K562 (cell line): ENCODE data around the gene HARS1. TPM values are rescaled to one million over a fixed set of nuclear protein-coding genes. Genes with fewer than 3 reads are reported as not detected.
"Not testable (repeated sequence)": the region's sequence is repeated elsewhere in the genome, so short reads cannot be mapped to it uniquely, and the experiment has no call there.

Source experiments
- ATAC-seq: fragments of 200-7000 bp; cut with Tn5 transposase; 3 replicates; pipeline ENCODE4 v1.9.1; 2020; ENCODE audit warnings: moderate library complexity
- BruUV-seq: library from RNA; stranded (reverse); fragments of 400-500 nt; replicated peaks from 2 replicates; lab custom pipeline; 2021; lab: Mats Ljungman, UMichigan
- CTCF ChIA-PET: fragments of 300-600 bp; formaldehyde crosslinking; extraction: SDS; loops from one replicate; lab custom pipeline; 2021; ENCODE audit warnings: low intra/inter-chr PET ratio; lab: Yijun Ruan, JAX
- POLR2A ChIA-PET: fragments of 300-600, 350-650 bp; sonication (Branson Sonifier 250); formaldehyde crosslinking; extraction: SDS; loops from one replicate; lab custom pipeline; 2021; ENCODE audit warnings: antibody characterized with exemption, inconsistent platforms; lab: Yijun Ruan, JAX
- DNase-seq, 4 experiments: peaks; one replicate each; pipeline versions ENCODE4 v3.0.0 to v3.0.0-alpha.2; 2011 to 2018; ENCODE audit warnings: low spot score in 3 of 4, mixed read lengths in 3 of 4; ENCODE audit errors: extremely low read depth in 1 of 4
- FAIRE-seq: peaks from 2 replicates; lab custom pipeline; 2011; peaks lifted over from hg19 to GRCh38; lab: Jason Lieb, UNC
- H2AFZ ChIP-seq: 2 replicates; pipeline ENCODE4 v1.6.0; 2011; ENCODE audit warnings: low read depth, low read length, control low read depth, inconsistent platforms
- H3K27ac ChIP-seq: fragments of 200-600 bp; 3 replicates; pipeline ENCODE4 v1.8.0; 2011; ENCODE audit warnings: low read depth, mild to moderate bottlenecking, control low read depth, inconsistent platforms, low read length, moderate library complexity, mixed read lengths; ENCODE audit errors: extremely low read depth
- H3K27me3 ChIP-seq, 2 experiments: fragments of 300-600 bp in 1 of 2; 2 replicates in 1 of 2; 3 replicates in 1 of 2; pipeline versions ENCODE4 v1.6.0 to v1.8.0; 2011; ENCODE audit warnings: inconsistent platforms in 2 of 2, low read length in 2 of 2, mild to moderate bottlenecking in 1 of 2, mixed read lengths in 1 of 2, moderate library complexity in 1 of 2; ENCODE audit not compliant: control insufficient read depth in 2 of 2, insufficient read depth in 2 of 2
- H3K36me3 ChIP-seq: fragments of 300-600 bp; 3 replicates; pipeline ENCODE4 v1.8.0; 2011; ENCODE audit warnings: mild to moderate bottlenecking, low read length, inconsistent platforms; ENCODE audit not compliant: control insufficient read depth, insufficient read depth
- H3K4me1 ChIP-seq, 2 experiments: fragments of 200-600 bp in 1 of 2; replicated peaks in 1 of 2; 2 replicates in 1 of 2; 3 replicates in 1 of 2; pipeline versions ENCODE4 v1.5.1 to v1.8.0; 2011; ENCODE audit warnings: inconsistent platforms in 2 of 2, low read length in 2 of 2, mild to moderate bottlenecking in 1 of 2, mixed read lengths in 1 of 2, moderate library complexity in 1 of 2; ENCODE audit not compliant: control insufficient read depth in 2 of 2, insufficient read depth in 2 of 2
- H3K4me2 ChIP-seq: 2 replicates; pipeline ENCODE4 v1.6.1; 2011; ENCODE audit warnings: low read length, control low read depth, inconsistent platforms, mixed read lengths; ENCODE audit not compliant: insufficient read depth
- H3K4me3 ChIP-seq: fragments of 200-600 bp; sonication (generic), shearing (Covaris generic); 2 replicates; pipeline ENCODE4 v1.5.1; 2016; ENCODE audit warnings: control low read depth, inconsistent platforms
- H3K79me2 ChIP-seq: fragments of 200-600 bp; 3 replicates; pipeline ENCODE4 v1.8.0; 2011; ENCODE audit warnings: low read length, inconsistent platforms; ENCODE audit not compliant: control insufficient read depth, insufficient read depth
- H3K9ac ChIP-seq, 2 experiments: 2 replicates each; pipeline versions ENCODE4 v1.6.0 to v1.6.1; 2011; ENCODE audit warnings: low read depth in 2 of 2, low read length in 2 of 2, control low read depth in 1 of 2, inconsistent platforms in 1 of 2, mild to moderate bottlenecking in 1 of 2, mixed read lengths in 1 of 2; ENCODE audit not compliant: insufficient read depth in 1 of 2
- H3K9me1 ChIP-seq: one replicate; pipeline ENCODE4 v1.6.0; 2011; ENCODE audit warnings: inconsistent platforms, mild to moderate bottlenecking, low read length, moderate library complexity; ENCODE audit not compliant: control insufficient read depth, insufficient read depth
- H3K9me3 ChIP-seq: replicated peaks from 2 replicates; pipeline ENCODE4 v1.5.1; 2011; ENCODE audit warnings: low read depth, low read length, inconsistent platforms; ENCODE audit not compliant: control insufficient read depth, insufficient read depth
- H4K20me1 ChIP-seq: replicated peaks from 2 replicates; pipeline ENCODE4 v1.6.1; 2011; ENCODE audit warnings: low read length, inconsistent platforms, mixed read lengths; ENCODE audit not compliant: control insufficient read depth, insufficient read depth
- EGR1 ChIP-seq: fragments of 450-650 bp; conservative IDR thresholded peaks from 2 replicates; pipeline ENCODE4 v1.6.1; 2017; ENCODE audit warnings: mild to moderate bottlenecking
- POLR2A ChIP-seq: fragments of 450-650 bp; conservative IDR thresholded peaks from 2 replicates; pipeline ENCODE4 v1.6.1; 2016
- POLR2B ChIP-seq: fragments of 450-650 bp; IDR thresholded peaks from 2 replicates; pipeline ENCODE4 v1.6.1; 2018; ENCODE audit warnings: low read depth; ENCODE audit not compliant: partially characterized antibody
- POLR2G ChIP-seq: fragments of 200-400 bp; formaldehyde crosslinking; IDR thresholded peaks from 2 replicates; pipeline ENCODE4 v1.6.1; 2017; ENCODE audit warnings: low read depth, mild to moderate bottlenecking, antibody characterized with exemption, low read length, moderate library complexity
- RBFOX2 ChIP-seq: fragments of 200-400 bp; formaldehyde crosslinking; IDR thresholded peaks from 2 replicates; pipeline ENCODE4 v1.6.1; 2017; ENCODE audit warnings: low read depth, mild to moderate bottlenecking, low read length, moderate library complexity
- WGBS: fragments of 100-300 bp; shearing (Covaris generic); methylation state at CpG from one replicate; pipeline ENCODE4 v1.1.6; 2016; ENCODE audit warnings: low coverage, mixed read lengths; ENCODE audit not compliant: insufficient coverage; ENCODE audit errors: missing lambda C conversion rate; 5-methylcytosine and 5-hydroxymethylcytosine counted together
- in situ Hi-C: fragments of 300-500 bp; cut with MboI; formaldehyde crosslinking; loops from 4 replicates; pipeline ENCODE4 v1.15.0; 2018; ENCODE audit warnings: inconsistent platforms, mixed read lengths
- intact Hi-C: fragments of 100-400 bp; cut with micrococcal nuclease; formaldehyde crosslinking; loops from 2 replicates; pipeline ENCODE4 v1.14.2; 2022
- polyA plus RNA-seq, 8 experiments: library from polyadenylated mRNA; depleted of rRNA in 4 of 8; stranded (reverse) in 5 of 8; unstranded in 3 of 8; fragments of >200 nt; fragmentation: Nextera tagmentation in 2 of 8; fragmentation: Illumina TruSeq in 1 of 8; extraction: Ambion mirVana in 2 of 8; extraction: Trizol in 1 of 8; gene quantifications; 2 replicates each; pipeline versions ENCODE4 v1.2.1 to v1.2.3, GENCODE V29; 2011 to 2014; ENCODE audit warnings: inconsistent platforms in 1 of 8, missing spikeins in 1 of 8
- total RNA-seq, 7 experiments: library from RNA; depleted of rRNA in 6 of 7; stranded (reverse); fragments of >200 nt in 6 of 7; fragmentation: Illumina TruSeq in 2 of 7; extraction: Trizol in 2 of 7; gene quantifications; 2 replicates each; pipeline versions ENCODE4 v1.2.1 to v1.2.3, GENCODE V29; 2011 to 2021; ENCODE audit warnings: low replicate concordance in 1 of 7
- TF ChIP-seq, protein P1 (sequence below), 2 experiments: fragments of 150-350 bp in 1 of 2; IDR thresholded peaks; 2 replicates each; pipeline ENCODE4 v1.6.1; 2012 to 2016; ENCODE audit warnings: low read depth in 2 of 2, low read length in 2 of 2, mild to moderate bottlenecking in 1 of 2, moderate library complexity in 1 of 2

The HARS1 gene
- total and polyA plus RNA-seq, 9 of the 15 experiments (the other 6 are each of a cell fraction or from before 2014, with no cell fraction given) = 13.5 to 88.5 (median 75.2) TPM

DNA sequence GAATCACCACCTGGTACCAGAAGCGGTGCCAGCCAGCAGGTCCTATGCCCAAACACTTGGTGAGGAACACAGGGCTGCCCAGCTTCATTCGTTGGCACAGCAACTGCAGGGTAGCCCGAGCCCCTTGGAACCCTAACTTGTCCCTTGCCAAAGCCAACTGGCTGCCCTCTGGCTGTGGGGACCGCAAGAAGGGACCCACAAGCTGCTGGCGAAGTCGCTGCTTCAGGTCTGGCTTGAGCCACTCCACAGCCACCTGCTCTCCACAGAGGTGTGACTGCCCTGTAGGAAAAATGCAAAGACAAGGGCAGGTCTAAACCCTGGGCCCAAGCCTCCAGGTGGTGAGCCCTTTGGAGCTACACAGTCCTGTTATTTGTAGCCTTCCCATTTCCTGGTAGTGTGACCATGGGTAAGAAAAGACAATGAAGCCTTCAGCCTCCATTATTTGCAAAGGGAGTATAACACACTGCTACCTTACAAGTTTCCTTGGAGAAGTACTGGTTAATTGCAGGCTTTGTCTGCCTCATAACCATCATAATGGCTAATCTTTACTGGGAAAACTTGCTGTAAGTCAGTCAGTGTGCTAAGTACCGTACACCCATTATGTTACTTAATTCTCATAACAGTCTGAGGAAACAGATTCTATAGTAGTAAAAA, 19.6 kb downstream of the HARS1 start (continued):
- TF ChIP-seq POLR2B (peak; percentile 36), POLR2A (peak; percentile 47; the same call in 1 of the 2 replicates), EGR1 (no peak)
- TF ChIP-seq, protein P1, sequence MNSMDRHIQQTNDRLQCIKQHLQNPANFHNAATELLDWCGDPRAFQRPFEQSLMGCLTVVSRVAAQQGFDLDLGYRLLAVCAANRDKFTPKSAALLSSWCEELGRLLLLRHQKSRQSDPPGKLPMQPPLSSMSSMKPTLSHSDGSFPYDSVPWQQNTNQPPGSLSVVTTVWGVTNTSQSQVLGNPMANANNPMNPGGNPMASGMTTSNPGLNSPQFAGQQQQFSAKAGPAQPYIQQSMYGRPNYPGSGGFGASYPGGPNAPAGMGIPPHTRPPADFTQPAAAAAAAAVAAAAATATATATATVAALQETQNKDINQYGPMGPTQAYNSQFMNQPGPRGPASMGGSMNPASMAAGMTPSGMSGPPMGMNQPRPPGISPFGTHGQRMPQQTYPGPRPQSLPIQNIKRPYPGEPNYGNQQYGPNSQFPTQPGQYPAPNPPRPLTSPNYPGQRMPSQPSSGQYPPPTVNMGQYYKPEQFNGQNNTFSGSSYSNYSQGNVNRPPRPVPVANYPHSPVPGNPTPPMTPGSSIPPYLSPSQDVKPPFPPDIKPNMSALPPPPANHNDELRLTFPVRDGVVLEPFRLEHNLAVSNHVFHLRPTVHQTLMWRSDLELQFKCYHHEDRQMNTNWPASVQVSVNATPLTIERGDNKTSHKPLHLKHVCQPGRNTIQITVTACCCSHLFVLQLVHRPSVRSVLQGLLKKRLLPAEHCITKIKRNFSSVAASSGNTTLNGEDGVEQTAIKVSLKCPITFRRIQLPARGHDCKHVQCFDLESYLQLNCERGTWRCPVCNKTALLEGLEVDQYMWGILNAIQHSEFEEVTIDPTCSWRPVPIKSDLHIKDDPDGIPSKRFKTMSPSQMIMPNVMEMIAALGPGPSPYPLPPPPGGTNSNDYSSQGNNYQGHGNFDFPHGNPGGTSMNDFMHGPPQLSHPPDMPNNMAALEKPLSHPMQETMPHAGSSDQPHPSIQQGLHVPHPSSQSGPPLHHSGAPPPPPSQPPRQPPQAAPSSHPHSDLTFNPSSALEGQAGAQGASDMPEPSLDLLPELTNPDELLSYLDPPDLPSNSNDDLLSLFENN (IDR thresholded peaks at IDR 0.05; ENCODE audit: low read depth in 2 of 2, low read length in 2 of 2) = no peak
- TF ChIP-seq, all 486 proteins: peak for 5

DNA sequence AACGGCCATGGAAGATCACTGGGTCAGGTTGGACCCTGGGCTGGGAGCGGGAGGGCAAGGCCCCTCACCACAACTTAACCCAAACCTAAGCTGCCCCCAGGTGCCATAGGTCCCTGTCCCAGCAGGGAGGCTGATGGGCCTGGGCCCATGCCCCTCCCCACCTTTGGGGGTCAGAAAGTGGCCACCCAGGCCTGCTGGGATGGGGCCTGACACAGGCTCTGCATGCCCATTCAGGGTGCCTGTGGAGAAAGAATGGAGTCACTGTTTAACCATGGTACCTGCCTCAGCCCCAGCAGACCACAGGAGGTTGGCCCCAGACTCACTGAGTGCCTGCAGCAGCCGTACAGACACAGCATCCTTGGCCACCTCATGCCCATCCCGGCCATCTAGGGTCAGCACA, 20.1 kb downstream of the HARS1 start:
- H3K79me2 ChIP-seq = peaks cover 22% of the 10 kb centered on the region
- intact Hi-C loops, H3K4me3 ChIP-seq, H3K27me3 ChIP-seq, in situ Hi-C loops, CTCF ChIA-PET, H2AFZ ChIP-seq, H4K20me1 ChIP-seq, H3K9me1 ChIP-seq, H3K27ac ChIP-seq, H3K9me3 ChIP-seq, FAIRE-seq, H3K4me2 ChIP-seq, DNase-seq, H3K9ac ChIP-seq, BruUV-seq, ATAC-seq: not testable (repeated sequence)
- POLR2A ChIA-PET = interaction anchor here (1.0 to 1.6 kb wide), 3 partner anchors 8 to 23 kb away, joined by 3 to 8 read pairs (median 6); partner anchors contain the start of genes IK and NDUFA2
- peaks cover 89% of the 10 kb centered on the region for H3K36me3 ChIP-seq
- TF ChIP-seq RBFOX2 (peak; percentile 51), POLR2G (peak; percentile 53; the same call in 1 of the 2 replicates)
- H3K4me1 ChIP-seq = peaks cover 10 to 16% of the 10 kb centered on the region in 2 experiments; a peak in 3 of 5 replicates
- WGBS = 95% methylated on average over 3 of the region's 4 CpGs
